GM12865 (cell line): ENCODE results near the gene OPRL1.

Source experiments
- DNase-seq: peaks from one replicate; pipeline ENCODE4 v3.0.0; 2010; ENCODE audit warnings: low read depth
- H3K4me3 ChIP-seq: 2 replicates; pipeline ENCODE4 v1.5.1; 2011; ENCODE audit warnings: mild to moderate bottlenecking, low read depth, low read length, control low read depth
- CTCF ChIP-seq: IDR thresholded peaks from 2 replicates; pipeline ENCODE4 v1.5.1; 2011; ENCODE audit warnings: low read length, control low read depth, low read depth, inconsistent platforms; ENCODE audit not compliant: insufficient read depth; ENCODE audit errors: missing control alignments

OPRL1 gene

DNA sequence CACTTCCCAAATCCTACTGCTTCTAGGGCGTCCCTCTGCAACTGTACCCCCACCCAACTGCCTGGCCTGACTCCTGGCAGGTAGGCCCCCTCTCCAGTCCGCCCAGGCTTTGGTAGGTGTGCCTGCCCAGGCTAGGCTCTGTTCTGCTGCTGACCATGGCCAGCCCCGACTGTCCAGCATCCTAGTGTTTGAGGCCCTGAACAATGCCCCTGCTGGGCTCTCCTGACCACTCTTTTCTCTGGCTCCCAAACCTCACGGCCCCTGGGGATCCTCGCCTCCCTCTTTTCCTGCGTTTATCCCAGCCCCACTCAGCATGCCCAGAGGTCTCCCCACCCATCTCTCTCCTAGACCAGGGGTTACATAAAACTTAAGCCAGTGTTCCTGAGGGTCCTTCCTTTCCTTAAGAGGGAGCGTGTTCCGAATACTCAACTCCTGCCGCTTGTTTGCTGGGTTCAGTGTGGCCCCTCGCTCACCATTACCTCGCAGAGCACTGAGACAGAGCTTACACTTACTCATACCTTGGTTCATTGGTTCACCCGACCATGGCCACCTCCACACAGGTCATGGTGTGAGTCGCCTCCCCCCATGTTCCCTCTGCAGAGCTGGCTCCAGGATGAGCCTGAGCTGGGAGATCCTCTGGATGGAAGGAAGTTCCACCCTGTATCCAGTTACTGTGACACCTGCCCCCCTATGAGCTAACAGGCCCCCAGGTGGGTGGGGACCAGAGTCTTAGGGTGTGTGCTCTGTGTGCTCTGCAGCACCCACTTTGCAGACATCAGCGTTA lies 63.3 kb downstream of the OPRL1 start:
- no peak for DNase-seq
- no peak overlapping the region for H3K4me3 ChIP-seq
- no peak for TF ChIP-seq CTCF

- no peak for TF ChIP-seq CTCF
Measured at GRCh38 chr20:64144144-64144912, 64.4 kb downstream of the OPRL1 start.

DNA sequence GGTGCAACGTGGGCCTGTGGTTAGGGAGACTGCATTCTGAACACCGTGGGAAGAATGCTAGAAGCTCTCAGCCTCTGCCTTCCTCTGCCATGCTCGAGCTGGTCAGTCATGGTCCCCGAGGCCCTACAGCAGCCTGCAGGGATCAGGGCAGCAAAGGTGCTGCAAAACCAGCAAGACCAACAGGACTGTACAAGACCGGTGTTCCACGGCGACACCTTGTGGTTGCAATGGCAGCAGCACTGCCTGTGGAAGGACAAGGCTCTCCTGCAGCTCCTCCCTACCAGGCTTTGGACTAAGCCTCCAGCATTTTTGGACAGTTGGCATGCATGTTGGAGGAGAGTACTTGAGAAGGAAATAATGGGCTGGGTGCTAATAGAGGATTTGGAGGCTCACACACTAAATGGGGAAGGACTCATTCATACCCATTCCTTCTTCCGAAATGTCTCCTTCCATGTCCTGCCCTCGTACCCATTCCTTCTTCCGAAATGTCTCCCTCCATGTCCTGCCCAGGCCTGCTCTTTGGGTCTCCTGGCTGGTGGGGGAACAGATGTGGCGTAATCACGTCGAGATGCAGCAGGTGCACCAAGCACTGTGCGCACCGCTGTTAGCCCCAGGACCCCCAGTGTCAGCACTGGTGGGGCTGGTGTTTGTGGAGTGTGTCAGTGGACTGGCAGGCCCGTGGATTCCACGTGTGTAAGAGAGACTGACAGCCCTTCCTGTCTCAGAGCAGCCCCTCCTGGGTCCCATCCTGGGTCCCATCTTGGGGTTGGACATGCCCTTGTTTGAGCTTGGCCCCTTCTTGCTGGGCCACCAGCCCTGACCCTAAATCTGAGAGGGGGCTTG lies 65.8 kb downstream of the OPRL1 start:
- peak; percentile 15 for TF ChIP-seq CTCF
- no peak overlapping the region for H3K4me3 ChIP-seq
- DNase-seq, result peak; percentile 9

More at GRCh38 chr20:64144144-64144912, 64.4 kb downstream of the OPRL1 start:
- DNase-seq, result no peak
- H3K4me3 ChIP-seq, result no peak overlapping the region

- TF ChIP-seq CTCF, result no peak
- no peak for DNase-seq
- no peak overlapping the region for H3K4me3 ChIP-seq
Measured at GRCh38 chr20:64146301-64146935, 66.5 kb downstream of the OPRL1 start.

DNA sequence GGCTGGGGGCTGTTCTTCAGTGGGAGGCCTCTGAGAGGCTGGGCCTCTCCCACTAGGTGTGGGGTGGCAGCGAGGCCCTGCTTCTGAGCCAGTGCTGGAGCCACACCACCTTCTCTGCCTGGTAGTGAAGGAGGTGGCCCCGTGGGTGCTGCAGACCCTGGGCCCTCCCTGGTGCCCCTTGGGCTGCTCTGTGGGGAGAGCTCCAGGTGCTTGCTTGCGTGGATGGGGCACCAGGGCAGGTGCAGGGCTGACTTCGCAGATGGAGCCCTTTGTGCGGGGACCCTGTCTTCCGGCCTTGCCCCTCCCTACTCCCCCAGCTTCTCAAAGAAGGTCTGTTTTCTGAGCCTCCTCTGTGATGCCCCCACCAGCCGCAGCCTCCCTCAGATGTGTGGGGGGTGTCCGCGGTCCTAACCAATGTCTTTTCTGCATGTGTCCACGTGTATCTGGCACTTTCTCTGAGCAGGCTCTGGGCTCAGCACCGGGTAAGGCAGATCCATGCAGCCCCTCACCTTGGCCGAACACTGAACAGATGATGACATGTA lies 67.1 kb downstream of the OPRL1 start:
- DNase-seq, result no peak
- H3K4me3 ChIP-seq, result no peak overlapping the region
- no peak for TF ChIP-seq CTCF

GRCh38 chr20:64148581-64148980 lies 68.7 kb downstream of the OPRL1 start:
- TF ChIP-seq CTCF, result no peak
- DNase-seq, result no peak
- no peak overlapping the region for H3K4me3 ChIP-seq
